Stomach (tissue), 4 donors: ENCODE results near the gene ADD1.

ENCODE experiments used
- CTCF ChIP-seq, 7 experiments: fragments of 450-650 bp in 4 of 7; fragments of 200-600 bp in 3 of 7; sonication (generic) in 3 of 7; IDR thresholded peaks; one replicate each; pipeline ENCODE4 v1.5.1; 2016 to 2019; ENCODE audit warnings: antibody characterized with exemption in 7 of 7, control low read depth in 2 of 7, mild to moderate bottlenecking in 1 of 7
- EP300 ChIP-seq: sonication (generic); formaldehyde crosslinking; IDR thresholded peaks from one replicate; pipeline ENCODE4 v1.6.1; 2017; ENCODE audit warnings: antibody characterized with exemption
- POLR2A ChIP-seq, 4 donors: fragments of 450-650 bp; IDR thresholded peaks; one replicate each; pipeline ENCODE4 v1.6.1; 2016; ENCODE audit warnings: antibody characterized with exemption in 4 of 4, control low read depth in 2 of 4, mild to moderate bottlenecking in 1 of 4, moderate library complexity in 1 of 4

GRCh38 chr4:2908686-2909085 is 65.0 kb downstream of the ADD1 start:
- TF ChIP-seq CTCF (IDR thresholded peaks at IDR 0.05) (no peak), EP300 (no peak), POLR2A (IDR thresholded peaks at IDR 0.05) (no peak)
